IMR-90 (cell line): Measurements from ENCODE around the gene MYH16.

Source experiments
- BHLHE40 ChIP-seq: fragments of 150-350 bp; IDR thresholded peaks from 2 replicates; pipeline ENCODE4 v1.6.1; 2016; ENCODE audit warnings: mild to moderate bottlenecking, low read depth, low read length
- CEBPB ChIP-seq: IDR thresholded peaks from 2 replicates; pipeline ENCODE4 v1.6.1; 2012; ENCODE audit warnings: low read depth, low read length, improper control_type of control experiment
- CHD1 ChIP-seq: IDR thresholded peaks from 2 replicates; pipeline ENCODE4 v1.6.1; 2012; ENCODE audit warnings: low read depth, low read length, improper control_type of control experiment
- FOS ChIP-seq: fragments of 150-350 bp; IDR thresholded peaks from 2 replicates; pipeline ENCODE4 v1.6.1; 2016; ENCODE audit warnings: low read depth, low read length
- MAZ ChIP-seq: IDR thresholded peaks from 2 replicates; pipeline ENCODE4 v1.6.1; 2012; ENCODE audit warnings: low read depth, mild to moderate bottlenecking, low read length, improper control_type of control experiment, moderate library complexity, borderline replicate concordance
- MXI1 ChIP-seq: IDR thresholded peaks from 2 replicates; pipeline ENCODE4 v1.6.1; 2012; ENCODE audit warnings: low read depth, mild to moderate bottlenecking, low read length, moderate library complexity, borderline replicate concordance
- POLR2A ChIP-seq: IDR thresholded peaks from 2 replicates; pipeline ENCODE4 v1.6.1; 2012; ENCODE audit warnings: mild to moderate bottlenecking, low read depth, low read length
- RAD21 ChIP-seq: IDR thresholded peaks from 2 replicates; pipeline ENCODE4 v1.6.1; 2012; ENCODE audit warnings: low read length, improper control_type of control experiment
- RFX5 ChIP-seq: IDR thresholded peaks from 2 replicates; pipeline ENCODE4 v1.8.0; 2012; ENCODE audit warnings: low read depth, mild to moderate bottlenecking, low read length, moderate library complexity
- SMC3 ChIP-seq: fragments of 150-350 bp; IDR thresholded peaks from 2 replicates; pipeline ENCODE4 v1.6.1; 2016; ENCODE audit warnings: low read depth, mild to moderate bottlenecking, antibody characterized with exemption, low read length, moderate library complexity
- TF ChIP-seq, protein P1 (sequence below): conservative IDR thresholded peaks from 2 replicates; pipeline ENCODE4 v1.5.1; 2012; ENCODE audit warnings: mild to moderate bottlenecking, low read depth, low read length, improper control_type of control experiment
- TF ChIP-seq, protein P2 (sequence below): fragments of 150-350 bp; IDR thresholded peaks from 2 replicates; pipeline ENCODE4 v1.6.1; 2017; ENCODE audit warnings: mild to moderate bottlenecking, antibody characterized with exemption, low read length, low read depth

DNA sequence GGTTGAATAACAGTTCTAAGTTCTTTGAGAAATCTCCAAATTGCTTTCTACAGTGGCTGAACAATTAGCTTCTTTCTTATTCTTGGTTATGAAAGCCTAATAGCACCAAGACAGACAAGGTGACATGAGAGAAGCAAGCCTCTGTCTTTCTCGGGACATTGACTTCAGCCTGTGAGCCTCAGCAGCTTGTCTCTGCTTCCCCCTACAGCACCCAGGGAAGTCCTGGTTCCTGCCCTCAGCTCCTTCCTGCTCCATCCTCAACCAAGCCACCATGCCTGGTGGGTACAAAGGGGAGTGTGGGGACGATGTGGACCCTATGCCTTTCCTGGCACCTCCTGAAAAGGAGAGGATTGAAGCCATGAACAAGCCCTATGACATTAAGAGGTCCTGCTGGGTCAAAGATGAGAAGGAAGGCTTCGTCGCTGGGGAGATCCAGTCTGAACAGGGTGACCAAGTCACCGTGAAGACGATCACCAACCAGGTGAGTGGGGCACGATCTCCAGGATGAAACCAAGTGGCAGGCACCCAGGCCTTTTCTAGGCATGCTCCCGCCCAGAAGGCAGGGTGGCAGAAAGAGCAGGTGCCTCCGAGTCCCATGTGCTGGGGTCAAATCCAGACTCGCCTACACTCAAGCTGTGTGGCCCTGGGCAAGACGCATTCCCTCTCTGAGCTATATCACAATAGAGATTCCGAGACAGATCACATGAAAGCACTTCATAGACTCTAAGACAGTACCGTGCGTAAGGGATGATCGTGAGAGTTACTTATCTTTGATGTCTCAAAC is 33.9 kb upstream of the MYH16 start:
- TF ChIP-seq, protein P1, sequence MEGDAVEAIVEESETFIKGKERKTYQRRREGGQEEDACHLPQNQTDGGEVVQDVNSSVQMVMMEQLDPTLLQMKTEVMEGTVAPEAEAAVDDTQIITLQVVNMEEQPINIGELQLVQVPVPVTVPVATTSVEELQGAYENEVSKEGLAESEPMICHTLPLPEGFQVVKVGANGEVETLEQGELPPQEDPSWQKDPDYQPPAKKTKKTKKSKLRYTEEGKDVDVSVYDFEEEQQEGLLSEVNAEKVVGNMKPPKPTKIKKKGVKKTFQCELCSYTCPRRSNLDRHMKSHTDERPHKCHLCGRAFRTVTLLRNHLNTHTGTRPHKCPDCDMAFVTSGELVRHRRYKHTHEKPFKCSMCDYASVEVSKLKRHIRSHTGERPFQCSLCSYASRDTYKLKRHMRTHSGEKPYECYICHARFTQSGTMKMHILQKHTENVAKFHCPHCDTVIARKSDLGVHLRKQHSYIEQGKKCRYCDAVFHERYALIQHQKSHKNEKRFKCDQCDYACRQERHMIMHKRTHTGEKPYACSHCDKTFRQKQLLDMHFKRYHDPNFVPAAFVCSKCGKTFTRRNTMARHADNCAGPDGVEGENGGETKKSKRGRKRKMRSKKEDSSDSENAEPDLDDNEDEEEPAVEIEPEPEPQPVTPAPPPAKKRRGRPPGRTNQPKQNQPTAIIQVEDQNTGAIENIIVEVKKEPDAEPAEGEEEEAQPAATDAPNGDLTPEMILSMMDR: no peak
- TF ChIP-seq POLR2A: no peak
- no peak for TF ChIP-seq FOS
- TF ChIP-seq MXI1: no peak
- no peak for TF ChIP-seq SMC3
- TF ChIP-seq, protein P2, sequence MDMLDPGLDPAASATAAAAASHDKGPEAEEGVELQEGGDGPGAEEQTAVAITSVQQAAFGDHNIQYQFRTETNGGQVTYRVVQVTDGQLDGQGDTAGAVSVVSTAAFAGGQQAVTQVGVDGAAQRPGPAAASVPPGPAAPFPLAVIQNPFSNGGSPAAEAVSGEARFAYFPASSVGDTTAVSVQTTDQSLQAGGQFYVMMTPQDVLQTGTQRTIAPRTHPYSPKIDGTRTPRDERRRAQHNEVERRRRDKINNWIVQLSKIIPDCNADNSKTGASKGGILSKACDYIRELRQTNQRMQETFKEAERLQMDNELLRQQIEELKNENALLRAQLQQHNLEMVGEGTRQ: no peak
- no peak for TF ChIP-seq CHD1
- TF ChIP-seq MAZ: no peak
- TF ChIP-seq RAD21: no peak
- TF ChIP-seq CEBPB: no peak
- TF ChIP-seq BHLHE40: no peak
- no peak for TF ChIP-seq RFX5
